ENCODE data around the gene SDR9C7.
"Not testable (repeated sequence)": the region's sequence is repeated elsewhere in the genome, so short reads cannot be mapped to it uniquely, and the experiment has no call there.

SDR9C7 gene

GRCh38 chr12:56918139-56918538 lies 16.1 kb downstream of the SDR9C7 start:
- DNase-seq (ENCODE audit: low read depth in 2 of 3, low spot score in 2 of 3) = not testable (repeated sequence)

DNA sequence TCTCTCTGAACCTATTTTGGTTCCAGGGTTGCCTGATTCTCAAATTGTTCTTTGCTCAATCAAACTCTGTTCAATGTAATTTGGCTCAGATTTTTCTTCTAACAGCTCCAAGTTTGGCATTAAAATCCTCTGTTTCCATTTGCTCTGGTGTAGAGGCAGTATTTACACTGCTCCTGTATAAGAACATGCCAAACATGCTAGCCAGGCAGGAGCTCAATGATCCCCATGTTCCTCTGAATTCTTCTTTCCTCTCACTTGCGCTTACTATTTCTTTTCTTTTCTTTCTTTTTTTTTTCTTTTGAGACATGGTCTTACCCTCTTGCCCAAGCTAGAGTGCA lies 17.2 kb downstream of the SDR9C7 start:
- DNase-seq (ENCODE audit: low read depth in 2 of 3, low spot score in 2 of 3) = no peak

GRCh38 chr12:56916296-56916995 lies 17.8 kb downstream of the SDR9C7 start:
- DNase-seq (ENCODE audit: low read depth in 2 of 3, low spot score in 2 of 3) = no peak

DNA sequence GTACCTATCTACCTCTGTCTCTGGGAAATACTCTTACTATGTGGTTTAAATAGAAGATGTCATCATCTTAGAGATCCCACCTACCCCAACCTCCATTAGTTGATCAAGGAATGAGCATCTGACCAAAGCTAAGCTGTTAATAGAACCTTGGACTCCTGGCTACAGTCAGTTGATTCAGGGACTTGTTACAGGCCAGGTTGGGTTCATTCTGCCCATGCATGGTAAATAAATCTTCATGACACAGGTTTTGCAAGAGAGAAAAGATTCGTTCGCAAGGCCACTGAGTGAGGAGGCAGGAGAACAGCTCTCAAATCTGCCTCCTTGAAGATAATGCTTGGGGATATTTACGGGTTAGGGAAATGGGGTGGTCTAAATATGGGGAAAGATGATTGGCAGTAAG lies 19.5 kb downstream of the SDR9C7 start:
- DNase-seq (ENCODE audit: low read depth in 2 of 3, low spot score in 2 of 3) = no peak

GRCh38 chr12:56914256-56914655 lies 20.0 kb downstream of the SDR9C7 start:
- DNase-seq (ENCODE audit: low read depth in 2 of 3, low spot score in 2 of 3) = no peak

- not testable (repeated sequence) for DNase-seq (ENCODE audit: low read depth in 2 of 3, low spot score in 2 of 3)
These were observed 24.8 kb downstream of the SDR9C7 start for GRCh38 chr12:56909403-56909802.

GRCh38 chr12:56908136-56908535 lies 26.1 kb downstream of the SDR9C7 start:
- DNase-seq (ENCODE audit: low read depth in 2 of 3, low spot score in 2 of 3) = no peak

GRCh38 chr12:56905852-56906251 lies 28.4 kb downstream of the SDR9C7 start:
- DNase-seq (ENCODE audit: low read depth in 2 of 3, low spot score in 2 of 3) = no peak

GRCh38 chr12:56903374-56903773 lies 30.8 kb downstream of the SDR9C7 start:
- DNase-seq (ENCODE audit: low read depth in 2 of 3, low spot score in 2 of 3) = no peak

DNA sequence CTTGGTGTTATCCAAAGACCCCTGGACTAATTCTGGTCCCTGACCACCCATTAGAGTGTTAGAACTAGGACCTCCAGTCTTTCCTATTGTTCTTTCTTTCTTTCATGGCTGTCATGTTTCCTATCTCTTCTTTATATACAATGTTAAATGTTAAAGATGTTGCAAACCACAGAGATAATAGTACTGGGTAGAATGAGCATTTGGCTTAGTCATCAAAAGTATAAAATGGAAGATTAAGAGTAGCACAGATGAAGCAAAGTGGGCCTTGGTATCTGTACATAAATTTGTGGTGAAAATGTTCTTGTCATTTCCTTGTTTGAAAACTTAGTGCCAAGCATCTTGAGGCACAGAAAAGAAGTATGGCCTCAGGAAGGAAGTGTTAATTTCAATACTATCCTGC lies 32.9 kb downstream of the SDR9C7 start:
- not testable (repeated sequence) for DNase-seq (ENCODE audit: low read depth in 2 of 3, low spot score in 2 of 3)

GRCh38 chr12:56900583-56900982 lies 33.6 kb downstream of the SDR9C7 start:
- no peak for DNase-seq (ENCODE audit: low read depth in 2 of 3, low spot score in 2 of 3)

GRCh38 chr12:56898938-56899337 lies 35.3 kb downstream of the SDR9C7 start:
- DNase-seq (ENCODE audit: low read depth in 2 of 3, low spot score in 2 of 3) = no peak

- DNase-seq (ENCODE audit: low read depth in 2 of 3, low spot score in 2 of 3) = no peak
These were observed 36.3 kb downstream of the SDR9C7 start for GRCh38 chr12:56897844-56898361.

- DNase-seq (ENCODE audit: low read depth in 2 of 3, low spot score in 2 of 3) = no peak
These were observed 38.1 kb downstream of the SDR9C7 start for GRCh38 chr12:56896082-56896481.

GRCh38 chr12:56894698-56895368 lies 39.4 kb downstream of the SDR9C7 start:
- no peak for DNase-seq (ENCODE audit: low read depth in 2 of 3, low spot score in 2 of 3)

GRCh38 chr12:56891885-56892284 lies 42.3 kb downstream of the SDR9C7 start:
- not testable (repeated sequence) for DNase-seq (ENCODE audit: low read depth in 2 of 3, low spot score in 2 of 3)

- DNase-seq (ENCODE audit: low read depth in 2 of 3, low spot score in 2 of 3) = no peak
These were observed 47.9 kb downstream of the SDR9C7 start for GRCh38 chr12:56886319-56886718.

DNA sequence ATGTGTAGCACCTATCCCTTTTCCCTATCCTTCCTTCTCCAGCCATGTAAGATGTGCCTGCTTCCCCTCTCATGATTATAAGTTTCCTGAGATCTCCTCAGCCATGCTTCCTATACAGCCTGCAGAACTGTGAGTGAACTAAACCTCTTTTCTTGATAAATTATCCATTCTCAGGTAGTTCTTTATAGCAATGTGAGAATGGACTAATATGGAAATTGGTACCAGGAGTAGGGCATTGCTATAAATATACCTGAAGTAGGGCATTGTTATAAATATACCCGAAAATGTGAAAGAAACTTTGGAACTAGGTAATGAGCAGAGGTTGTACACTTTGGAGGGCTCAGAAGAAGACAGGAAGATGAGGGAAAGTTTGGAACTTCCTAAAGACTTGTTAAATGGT lies 48.9 kb downstream of the SDR9C7 start:
- no peak for DNase-seq (ENCODE audit: low read depth in 2 of 3, low spot score in 2 of 3)

- no peak for DNase-seq (ENCODE audit: low read depth in 2 of 3, low spot score in 2 of 3)
These were observed 49.8 kb downstream of the SDR9C7 start for GRCh38 chr12:56884421-56884820.

GRCh38 chr12:56882407-56882806 lies 51.8 kb downstream of the SDR9C7 start:
- DNase-seq (ENCODE audit: low read depth in 2 of 3, low spot score in 2 of 3) = not testable (repeated sequence)

DNA sequence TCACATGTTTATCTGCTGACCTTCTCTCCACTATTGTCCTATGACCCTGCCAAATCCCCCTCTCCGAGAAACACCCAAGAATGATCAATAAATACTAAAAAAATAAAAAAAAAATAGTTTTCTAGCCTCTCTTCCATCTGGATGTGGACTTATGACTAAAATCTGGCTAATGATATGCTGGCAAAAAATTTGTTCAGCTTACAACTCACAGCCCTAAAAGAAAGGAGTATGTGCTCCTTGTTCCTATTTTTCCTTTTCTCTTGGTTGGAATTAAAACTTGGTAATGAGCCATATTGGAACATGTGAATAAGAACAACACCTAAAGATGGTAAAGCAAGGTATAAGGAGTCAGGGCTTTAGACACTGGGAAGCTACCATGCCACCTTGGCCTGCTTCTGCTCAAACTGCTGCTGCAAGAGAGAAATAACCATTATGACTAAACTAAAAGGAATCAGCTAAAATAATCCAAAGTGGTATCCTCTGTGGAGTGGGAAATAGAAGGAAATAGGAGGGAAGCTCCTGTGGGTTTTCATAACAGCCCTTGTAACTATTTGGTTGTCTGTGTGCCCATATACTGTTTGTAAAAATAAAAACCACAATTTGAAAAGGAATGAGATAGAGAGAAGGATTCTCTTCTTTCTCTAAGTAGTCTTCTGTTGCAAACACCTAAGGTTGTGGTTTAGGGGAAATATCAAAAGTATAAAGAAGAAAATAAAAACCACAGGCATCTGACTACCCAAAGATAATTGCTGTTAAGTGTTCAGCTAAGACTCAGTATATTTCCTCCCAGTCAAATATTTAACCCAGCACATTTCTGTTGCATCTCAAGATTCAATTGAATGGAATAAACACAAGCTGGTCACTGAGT lies 53.8 kb downstream of the SDR9C7 start:
- DNase-seq (ENCODE audit: low read depth in 2 of 3, low spot score in 2 of 3) = no peak

Measured in activated CD8-positive, alpha-beta memory T cell treated with anti-CD3 and anti-CD28 coated beads for 48 hours (primary cell).